Transverse colon (tissue), 4 donors: ENCODE measurements around the gene WDFY3. TPM values are rescaled to one million over a fixed set of nuclear protein-coding genes. Genes with fewer than 3 reads are reported as not detected.
"Not testable (repeated sequence)": the region's sequence is repeated elsewhere in the genome, so short reads cannot be mapped to it uniquely, and the experiment has no call there.

Experiments
- DNase-seq: peaks from one replicate; pipeline ENCODE4 v3.0.0-alpha.2; 2019
- H3K27ac ChIP-seq, 4 donors: fragments of 200-600 bp; sonication (generic); 2 replicates each; pipeline ENCODE4 v1.5.1; 2016 to 2018; ENCODE audit warnings: inconsistent platforms in 4 of 4
- H3K27me3 ChIP-seq: fragments of 200-600 bp; sonication (generic); 2 replicates; pipeline ENCODE4 v1.5.1; 2017; ENCODE audit warnings: inconsistent platforms
- H3K36me3 ChIP-seq, 4 donors: fragments of 200-600 bp; sonication (generic); 2 replicates each; pipeline ENCODE4 v1.5.1; 2017 to 2019; ENCODE audit warnings: inconsistent platforms in 4 of 4
- H3K4me1 ChIP-seq, 4 donors: fragments of 200-600 bp; sonication (generic); 2 replicates each; pipeline ENCODE4 v1.5.1; 2017 to 2020; ENCODE audit warnings: inconsistent platforms in 4 of 4
- H3K4me3 ChIP-seq, 4 donors: fragments of 200-600 bp; sonication (generic); 1 replicate in 1 of 4; 2 replicates in 3 of 4; pipeline versions ENCODE4 v1.5.1 to v1.6.1; 2017 to 2019; ENCODE audit warnings: inconsistent platforms in 4 of 4
- H3K9me3 ChIP-seq, 2 donors: fragments of 200-600 bp; sonication (generic); 2 replicates each; pipeline ENCODE4 v1.5.1; 2017 to 2019; ENCODE audit warnings: inconsistent platforms in 2 of 2
- CTCF ChIP-seq, 5 experiments: fragments of 200-600 bp in 3 of 5; fragments of 450-650 bp in 2 of 5; sonication (generic) in 3 of 5; IDR thresholded peaks; 1 replicate in 2 of 5; 2 replicates in 3 of 5; pipeline ENCODE4 v1.5.1; 2016 to 2017; ENCODE audit warnings: antibody characterized with exemption in 5 of 5, inconsistent platforms in 3 of 5, mild to moderate bottlenecking in 2 of 5, moderate library complexity in 1 of 5
- EP300 ChIP-seq: sonication (generic); formaldehyde crosslinking; IDR thresholded peaks from one replicate; pipeline ENCODE4 v1.6.1; 2017; ENCODE audit warnings: antibody characterized with exemption, low read depth
- POLR2A ChIP-seq: fragments of 450-650 bp; IDR thresholded peaks from one replicate; pipeline ENCODE4 v1.6.1; 2016; ENCODE audit warnings: antibody characterized with exemption, mild to moderate bottlenecking, moderate library complexity
- POLR2AphosphoS5 ChIP-seq, 3 donors: sonication (generic); formaldehyde crosslinking; IDR thresholded peaks; one replicate each; pipeline ENCODE4 v1.6.1; 2016; ENCODE audit warnings: antibody characterized with exemption in 3 of 3
- WGBS, 2 donors: methylation state at CpG; one replicate each; pipeline ENCODE4 v1.1.5; 2018; ENCODE audit warnings: low coverage in 1 of 2; 5-methylcytosine and 5-hydroxymethylcytosine counted together
- in situ Hi-C, 4 donors: fragments of 200-750 bp; cut with MboI; loops; one replicate each; pipeline versions ENCODE4 v1.15.0 to v1.15.1; 2017; ENCODE audit warnings: low sequenced_read_pairs in 3 of 4, low pct_ligation_motif_present in 1 of 4, low pct_unique_long_range_greater_than_20kb in 1 of 4
- intact Hi-C: fragments of 100-400 bp; cut with DNase I; formaldehyde crosslinking; loops from one replicate; pipeline ENCODE4 v1.15.1; 2023; ENCODE audit warnings: low total_unique reads
- total RNA-seq, 4 donors: library from RNA; depleted of rRNA; stranded (reverse); fragments of >200 nt; gene quantifications; one replicate each; pipeline ENCODE4 v1.1.0, GENCODE V29; 2016

The WDFY3 gene
- total RNA-seq, 4 donors from 2014 or later, result 58.8 to 449 (median 69.2) TPM

GRCh38 chr4:84684361-84684760, 282.1 kb downstream of the WDFY3 start:
- Histone ChIP-seq H3K4me3 (no peak overlapping the region), H3K27me3 (no peaks in the 10 kb centered on the region), H3K9me3 (no peaks in the 10 kb centered on the region), H3K36me3 (peaks cover 0 to 26% (median 2%) of the 10 kb centered on the region in 4 donors), H3K4me1 (peaks cover 0 to 22% (median 11%) of the 10 kb centered on the region in 4 donors), H3K27ac (no peak overlapping the region)
- intact Hi-C loops, result no loop called here
- WGBS, 2 donors, result 63 to 89% methylated on average over 2 to 3 of the region's 3 CpGs
- TF ChIP-seq POLR2A (no peak), POLR2AphosphoS5 (IDR thresholded peaks at IDR 0.05) (no peak), EP300 (no peak), CTCF (IDR thresholded peaks at IDR 0.05) (no peak)
- in situ Hi-C loops, result no loop called here
- no peak for DNase-seq

- DNase-seq, result no peak
- no peak overlapping the region for H3K4me3 ChIP-seq
- H3K36me3 ChIP-seq, result peaks cover 0 to 27% (median 5%) of the 10 kb centered on the region in 4 donors
- no peaks in the 10 kb centered on the region for H3K9me3 ChIP-seq
- H3K27ac ChIP-seq, result no peak overlapping the region
- in situ Hi-C loops (no loop called here), intact Hi-C loops (no loop called here)
- peaks cover 0 to 22% (median 11%) of the 10 kb centered on the region in 4 donors for H3K4me1 ChIP-seq
- WGBS, 2 donors, result 84 to 100% methylated on average over 3 to 7 of the region's 7 CpGs
- H3K27me3 ChIP-seq, result no peaks in the 10 kb centered on the region
- TF ChIP-seq POLR2AphosphoS5 (IDR thresholded peaks at IDR 0.05) (no peak), POLR2A (no peak), CTCF (IDR thresholded peaks at IDR 0.05) (no peak), EP300 (no peak)
Measured at GRCh38 chr4:84683064-84683850, 283.2 kb downstream of the WDFY3 start.

GRCh38 chr4:84682661-84683060, 283.8 kb downstream of the WDFY3 start:
- Histone ChIP-seq H3K36me3 (peaks cover 0 to 33% (median 7%) of the 10 kb centered on the region in 4 donors), H3K27ac (peak overlapping the region in 1 of 4 donors; percentile 19), H3K4me1 (peaks cover 0 to 22% (median 11%) of the 10 kb centered on the region in 4 donors)
- intact Hi-C loops, DNase-seq, H3K4me3 ChIP-seq, in situ Hi-C loops, H3K27me3 ChIP-seq, H3K9me3 ChIP-seq: not testable (repeated sequence)
- WGBS, 2 donors, result 78 to 95% methylated on average over 2 to 4 of the region's 4 CpGs

- H3K36me3 ChIP-seq, result peaks cover 0 to 42% (median 11%) of the 10 kb centered on the region in 4 donors
- peaks cover 0 to 22% (median 11%) of the 10 kb centered on the region in 4 donors for H3K4me1 ChIP-seq
- in situ Hi-C loops, result no loop called here
- no peak for TF ChIP-seq EP300
- TF ChIP-seq POLR2A, result no peak
- no peak for TF ChIP-seq POLR2AphosphoS5 (IDR thresholded peaks at IDR 0.05)
- no peak for TF ChIP-seq CTCF (IDR thresholded peaks at IDR 0.05)
- 50 to 55% methylated on average over 1 to 2 of the region's 2 CpGs for WGBS, 2 donors
- peak; percentile 37 for DNase-seq
- no peak overlapping the region for H3K4me3 ChIP-seq
- intact Hi-C loops, result no loop called here
- H3K27ac ChIP-seq, result peak overlapping the region; percentile 19 to 67 (median 57)
- no peaks in the 10 kb centered on the region for H3K9me3 ChIP-seq
- H3K27me3 ChIP-seq, result no peaks in the 10 kb centered on the region
Measured at GRCh38 chr4:84681486-84682274, 284.8 kb downstream of the WDFY3 start.
